Stimulated activated CD4-positive, alpha-beta T cell treated with anti-CD3 and anti-CD28 coated beads, Interleukin-2, amount 100 ng/mL, for 48 hours (primary cell): Measurements from ENCODE around the gene NMNAT2.

Experiments
- DNase-seq, 2 donors: peaks; one replicate each; pipeline ENCODE4 v3.0.0-alpha.2; 2020

The NMNAT2 gene

GRCh38 chr1:183203094-183203493 is 215.1 kb downstream of the NMNAT2 start:
- DNase-seq, result no peak

- no peak for DNase-seq
These were observed 217.7 kb downstream of the NMNAT2 start for GRCh38 chr1:183200451-183200850.

- no peak for DNase-seq
These were observed 218.9 kb downstream of the NMNAT2 start for GRCh38 chr1:183199304-183199703.

- DNase-seq, result no peak
These were observed 219.7 kb downstream of the NMNAT2 start for GRCh38 chr1:183198463-183198862.
